SK-MEL-5 (cell line): ENCODE data around the gene GMPPA. TPM values are rescaled to one million over a fixed set of nuclear protein-coding genes. Genes with fewer than 3 reads are reported as not detected.

ENCODE experiments used
- DNase-seq: peaks from one replicate; pipeline ENCODE4 v3.0.0-alpha.2; 2016; ENCODE audit warnings: low read depth, low spot score
- in situ Hi-C: cut with HindIII; loops from 2 replicates; pipeline ENCODE4 v1.10.0; 2016; ENCODE audit warnings: low sequenced_read_pairs, high pct_unique_total_duplicates, low pct_unique_long_range_greater_than_20kb
- total RNA-seq: library from RNA; depleted of rRNA; stranded (reverse); fragments of >200 nt; shearing (Covaris generic); gene quantifications from 2 replicates; pipeline ENCODE4 v1.2.3, GENCODE V29; 2014

GMPPA gene
- total RNA-seq, 1 experiment from 2014 or later = 64.8 TPM

DNA sequence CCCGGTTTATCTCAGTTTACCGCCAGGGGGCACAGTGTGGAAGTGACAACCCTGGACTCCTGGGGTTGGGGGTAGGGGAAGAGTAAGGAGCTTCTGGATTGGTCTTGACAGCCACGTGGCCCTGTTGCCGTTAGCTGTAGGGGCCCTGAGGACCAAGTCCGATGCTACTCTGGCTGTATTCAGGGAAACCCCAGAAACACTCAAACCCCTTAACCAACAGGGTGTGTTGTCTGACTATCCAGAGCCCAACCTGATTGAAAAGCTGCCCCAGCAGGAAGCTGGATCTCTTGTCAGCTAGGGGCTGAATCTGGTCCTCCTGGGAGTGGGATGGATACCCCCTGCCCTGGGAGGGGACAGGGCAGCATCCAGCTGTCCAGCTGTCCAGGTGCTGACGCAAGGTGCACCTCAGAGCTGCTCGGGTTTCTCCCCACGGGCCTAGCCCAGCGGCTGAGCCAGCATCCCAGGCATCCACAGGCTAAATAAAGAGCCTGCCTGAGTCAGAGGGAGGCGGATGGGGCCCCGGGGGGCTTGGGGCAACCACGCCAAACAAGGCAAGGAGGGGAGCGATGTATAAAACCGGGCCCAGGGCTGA, 3.1 kb upstream of the GMPPA start:
- DNase-seq = peak; percentile 84

DNA sequence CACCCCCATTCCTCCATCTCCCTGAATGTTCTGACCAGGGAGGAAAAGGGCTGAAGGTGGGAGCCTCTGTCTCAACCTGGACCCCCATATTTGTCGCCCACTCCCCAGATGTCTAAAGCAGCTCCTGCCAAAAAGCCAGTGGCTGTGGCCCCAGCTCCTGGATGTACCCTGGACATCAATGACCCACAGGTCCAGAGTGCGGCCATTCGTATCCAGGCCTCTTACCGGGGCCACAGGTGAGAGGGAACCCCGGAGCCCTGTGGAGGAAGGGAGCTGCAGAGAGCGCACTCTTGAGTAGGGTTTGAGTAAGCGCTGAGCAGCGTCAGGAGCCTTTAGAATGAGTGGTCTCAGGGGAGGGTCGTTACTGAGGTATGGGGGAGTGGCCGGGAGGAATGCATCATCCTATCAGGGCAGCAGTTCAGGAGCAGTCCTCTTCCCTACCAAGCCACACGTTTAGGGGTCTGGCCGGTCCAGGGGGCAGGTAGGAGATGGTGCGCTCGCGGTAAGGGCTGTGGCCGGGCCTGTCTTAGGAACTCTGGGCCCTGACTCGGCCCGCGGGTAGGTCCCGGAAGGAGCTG, 2.4 kb upstream of the GMPPA start:
- no peak for DNase-seq
- in situ Hi-C loops = no loop called here

More for the DNA sequence above, 3.1 kb upstream of the GMPPA start:
- in situ Hi-C loops = no loop called here

DNA sequence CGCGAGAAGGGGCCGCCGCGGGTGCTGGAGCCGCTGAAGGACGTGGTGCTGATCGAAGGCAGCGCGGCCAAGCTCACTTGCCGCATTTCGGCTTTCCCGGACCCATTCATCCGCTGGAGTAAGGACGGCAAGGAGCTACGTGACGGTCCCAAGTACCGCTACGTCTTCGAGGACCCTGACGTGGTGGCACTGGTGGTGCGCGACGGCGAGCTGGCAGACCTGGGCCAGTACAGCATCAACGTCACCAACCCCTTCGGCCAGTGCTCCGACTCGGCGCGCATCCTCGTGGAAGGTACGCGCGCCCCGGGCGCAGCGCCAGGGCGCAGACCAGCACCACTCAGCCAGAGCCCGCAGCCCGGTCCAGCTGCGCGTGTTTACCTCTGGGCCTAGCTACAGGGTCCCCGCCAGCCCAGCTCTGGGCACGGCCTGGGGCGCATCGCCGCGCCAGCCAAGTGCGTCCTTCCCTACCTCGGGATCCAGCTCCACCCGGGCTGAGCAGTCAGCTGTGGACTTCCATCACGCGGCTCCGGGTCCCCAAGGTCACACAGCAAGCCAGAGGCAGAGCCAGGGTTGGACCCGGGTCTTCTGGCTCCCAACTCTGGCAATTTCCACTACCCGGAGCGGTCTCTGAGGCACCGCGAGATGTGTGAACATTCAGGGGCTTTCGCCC, 1.7 kb upstream of the GMPPA start:
- no peak for DNase-seq
- in situ Hi-C loops = no loop called here

DNA sequence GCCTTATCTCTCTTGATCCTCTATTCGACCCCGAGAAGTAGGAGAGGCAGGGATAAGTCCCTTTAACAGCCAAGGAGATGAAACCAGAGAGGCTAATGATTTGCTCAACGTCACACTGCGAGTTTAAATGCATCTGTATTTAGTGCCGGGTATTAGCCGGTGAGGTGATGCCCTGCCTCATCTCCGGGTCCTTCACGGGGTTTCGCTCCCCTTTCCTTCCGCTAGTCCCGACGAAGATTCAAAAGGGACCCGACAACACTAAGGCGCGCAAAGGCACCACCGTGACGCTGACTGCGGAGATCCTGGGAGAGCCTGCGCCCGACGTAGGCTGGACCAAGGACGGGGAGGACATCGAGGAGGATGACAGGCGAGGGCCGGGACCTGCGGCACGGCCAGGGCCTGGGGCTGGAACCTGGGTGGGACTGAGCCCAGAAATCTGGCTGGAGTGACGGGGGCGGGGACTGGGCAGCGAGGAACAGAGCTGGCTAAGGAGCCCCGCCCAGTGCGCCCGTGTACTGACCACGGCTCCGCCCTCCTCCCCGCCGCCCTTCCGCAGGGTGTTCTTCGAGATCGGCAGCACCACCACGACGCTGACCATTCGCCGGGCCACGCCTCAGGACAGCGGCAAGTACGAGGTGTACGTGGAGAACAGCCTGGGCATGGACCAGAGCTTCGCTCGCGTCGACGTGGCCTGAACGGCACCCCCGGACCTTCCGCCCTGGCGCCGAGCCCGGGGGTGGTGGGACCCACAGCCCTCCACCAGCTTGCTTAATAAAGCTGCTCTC, 1.0 kb upstream of the GMPPA start:
- in situ Hi-C loops = no loop called here

DNA sequence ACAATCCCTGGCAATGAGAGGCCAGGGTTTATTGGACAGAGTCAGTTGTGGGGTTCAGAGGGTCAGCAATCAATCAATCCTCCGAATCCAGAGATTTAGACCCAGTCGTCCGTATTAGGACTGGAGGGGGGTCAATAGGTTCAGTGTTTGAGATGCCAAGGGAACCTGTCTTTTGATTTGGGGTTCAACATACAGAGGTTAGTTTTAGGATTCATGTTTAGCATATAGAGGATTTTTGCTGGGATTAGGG, 292 bp downstream of the GMPPA start:
- in situ Hi-C loops = no loop called here
- DNase-seq = no peak

More for the DNA sequence above, 1.0 kb upstream of the GMPPA start:
- peak; percentile 78 for DNase-seq

DNA sequence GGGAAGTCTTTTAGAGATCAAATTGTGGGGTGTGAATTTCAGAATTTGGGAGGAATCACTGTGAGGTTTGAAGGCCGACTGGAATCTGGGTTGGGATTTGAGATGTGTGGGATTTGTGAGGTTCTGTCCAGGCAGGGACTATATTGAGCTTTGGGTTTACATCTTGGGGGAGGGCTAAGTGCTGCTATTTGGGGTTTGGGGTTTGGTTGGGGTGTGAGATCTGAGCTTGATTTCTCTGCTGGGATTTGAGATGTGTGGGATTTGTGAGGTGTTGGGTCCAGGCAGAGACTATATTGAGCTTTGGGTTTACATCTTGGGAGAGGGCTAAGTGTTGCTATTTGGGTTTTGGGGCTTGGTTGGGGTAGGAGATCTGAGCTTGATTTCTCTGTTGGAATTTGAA, 864 bp downstream of the GMPPA start:
- in situ Hi-C loops = no loop called here
- no peak for DNase-seq

DNA sequence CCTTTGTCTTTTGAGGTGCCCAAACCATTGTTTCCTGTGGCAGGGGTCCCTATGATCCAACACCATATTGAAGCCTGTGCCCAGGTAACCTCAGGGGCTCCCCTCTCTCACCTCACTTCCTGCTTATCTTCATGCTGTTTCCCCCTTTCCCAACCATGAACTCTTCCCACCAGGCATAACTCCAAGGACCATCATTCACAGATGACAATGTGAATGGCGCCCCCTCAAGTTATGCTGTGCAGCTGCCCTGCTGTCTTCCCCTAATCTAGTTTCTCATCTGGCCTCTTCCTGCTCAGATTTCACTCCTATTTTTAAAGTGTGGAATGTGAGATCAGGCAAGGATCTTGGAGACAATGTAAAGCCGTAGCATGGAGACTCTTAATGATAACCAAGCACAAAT, 1.4 kb downstream of the GMPPA start:
- in situ Hi-C loops = no loop called here
- DNase-seq = peak; percentile 22

DNA sequence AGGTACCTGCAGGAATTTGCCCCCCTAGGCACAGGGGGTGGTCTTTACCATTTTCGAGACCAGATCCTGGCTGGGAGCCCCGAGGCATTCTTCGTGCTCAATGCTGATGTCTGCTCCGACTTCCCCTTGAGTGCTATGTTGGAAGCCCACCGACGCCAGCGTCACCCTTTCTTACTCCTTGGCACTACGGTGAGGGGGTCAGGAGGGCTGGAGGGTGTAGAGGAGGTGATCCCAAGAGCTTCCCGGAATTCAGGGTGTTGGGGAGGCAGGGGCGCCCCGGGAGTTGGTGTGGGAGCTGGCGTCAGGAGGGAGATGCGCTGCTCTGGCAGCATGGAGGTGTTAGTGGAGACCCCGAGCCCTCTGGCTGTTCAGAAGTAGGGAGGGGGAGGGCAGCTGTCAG, 3.2 kb downstream of the GMPPA start:
- in situ Hi-C loops = no loop called here
- no peak for DNase-seq

DNA sequence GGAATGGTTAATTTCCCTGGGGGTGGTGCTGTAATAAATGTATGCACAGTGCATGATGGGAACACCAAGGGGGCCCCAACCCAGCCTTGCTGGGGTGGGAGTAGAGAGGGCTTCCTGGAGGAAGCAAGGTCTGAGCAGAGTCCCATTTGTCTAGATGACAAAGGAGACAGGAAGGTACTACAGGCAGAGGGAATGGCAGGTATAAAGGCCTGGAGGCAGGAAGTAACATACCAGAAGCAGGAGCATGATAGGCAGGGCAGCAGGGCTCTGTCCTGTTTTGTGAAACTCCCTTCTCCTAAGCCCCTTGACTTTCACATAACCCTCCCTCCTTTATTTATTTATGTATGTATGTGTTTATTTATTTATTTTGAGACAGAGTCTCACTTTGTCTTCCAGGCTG, 3.9 kb downstream of the GMPPA start:
- in situ Hi-C loops = no loop called here
- no peak for DNase-seq

DNA sequence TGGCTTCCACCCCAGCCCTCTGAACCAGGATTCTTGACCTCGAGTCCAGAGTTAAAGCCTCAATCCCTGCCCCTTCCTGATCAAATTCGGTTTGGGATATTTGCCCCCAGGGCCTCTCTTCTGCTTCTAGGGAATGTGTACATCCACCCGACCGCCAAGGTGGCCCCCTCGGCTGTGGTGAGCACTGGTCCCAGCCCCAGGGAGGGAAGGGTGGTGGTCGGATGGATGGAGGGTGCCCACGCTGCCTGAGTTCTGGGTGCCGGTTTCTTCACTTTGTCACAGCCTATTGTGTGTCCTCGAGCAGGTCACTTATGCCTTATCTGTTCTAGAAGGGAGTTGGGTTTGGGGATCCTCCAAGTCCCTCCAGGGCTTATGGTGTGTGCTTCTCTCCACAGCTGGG, 6.9 kb downstream of the GMPPA start:
- in situ Hi-C loops = no loop called here
- DNase-seq = no peak

DNA sequence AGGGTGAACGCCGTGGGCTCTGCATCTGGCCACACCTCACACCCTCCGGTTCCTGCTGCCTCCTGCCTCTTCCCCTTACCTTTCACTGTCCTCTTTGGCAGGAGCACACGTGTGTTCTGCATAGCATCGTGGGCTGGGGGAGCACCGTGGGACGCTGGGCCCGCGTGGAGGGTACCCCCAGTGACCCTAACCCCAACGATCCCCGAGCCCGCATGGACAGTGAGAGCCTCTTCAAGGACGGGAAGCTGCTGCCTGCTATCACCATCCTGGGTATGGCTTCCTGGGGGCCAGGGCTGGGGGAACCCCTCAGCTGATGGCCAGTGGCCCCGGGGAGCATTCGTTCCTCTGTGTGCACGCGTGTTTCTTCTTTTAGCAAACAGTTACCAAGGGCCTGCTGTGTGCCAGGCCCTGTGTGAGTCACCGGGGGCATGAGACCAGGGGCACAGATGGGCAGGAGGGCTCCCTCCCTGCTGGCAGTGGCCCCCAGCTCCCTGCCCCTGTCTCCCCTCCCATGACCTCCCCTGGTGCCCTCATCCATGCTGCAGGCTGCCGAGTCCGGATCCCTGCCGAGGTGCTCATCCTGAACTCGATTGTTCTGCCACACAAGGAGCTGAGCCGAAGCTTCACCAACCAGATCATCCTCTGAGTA, 7.6 kb downstream of the GMPPA start:
- no peak for DNase-seq
- in situ Hi-C loops = no loop called here

DNA sequence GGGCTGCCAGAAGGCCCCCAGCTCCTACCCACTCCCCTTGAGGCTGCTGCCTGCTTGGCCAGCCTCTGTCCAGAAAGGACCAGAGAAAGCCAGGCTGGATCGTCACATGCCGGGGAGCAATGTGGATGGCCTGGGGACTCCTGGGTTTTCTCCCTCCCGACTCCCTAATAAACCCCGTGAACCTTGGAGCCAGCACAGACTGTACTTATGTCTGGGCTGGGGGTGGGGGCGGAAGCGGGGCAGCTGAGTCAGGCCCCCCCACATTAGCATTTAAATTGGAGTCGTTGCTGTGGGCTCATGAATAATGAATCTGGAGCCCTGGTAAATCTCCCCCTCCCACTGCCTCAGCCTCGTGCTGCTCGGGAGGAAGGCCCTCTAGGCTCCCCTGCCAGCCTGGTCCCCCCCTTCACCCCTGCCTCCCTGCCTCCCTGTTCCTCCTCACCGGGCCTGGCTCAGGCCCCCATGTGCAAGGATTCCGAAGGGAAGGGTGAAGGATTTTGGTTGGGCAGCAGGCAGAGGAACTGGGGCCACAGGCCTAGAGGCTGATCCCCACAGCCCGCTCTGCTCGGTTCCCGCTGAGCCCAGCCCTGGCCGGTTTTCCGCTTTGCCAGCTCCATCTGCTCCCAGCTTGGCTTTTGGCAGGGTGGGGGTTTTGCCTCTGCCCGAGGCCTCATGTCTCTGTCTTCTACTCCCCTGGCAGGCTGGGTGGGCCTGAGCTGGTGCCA, 8.3 kb downstream of the GMPPA start:
- no peak for DNase-seq
- in situ Hi-C loops = no loop called here

DNA sequence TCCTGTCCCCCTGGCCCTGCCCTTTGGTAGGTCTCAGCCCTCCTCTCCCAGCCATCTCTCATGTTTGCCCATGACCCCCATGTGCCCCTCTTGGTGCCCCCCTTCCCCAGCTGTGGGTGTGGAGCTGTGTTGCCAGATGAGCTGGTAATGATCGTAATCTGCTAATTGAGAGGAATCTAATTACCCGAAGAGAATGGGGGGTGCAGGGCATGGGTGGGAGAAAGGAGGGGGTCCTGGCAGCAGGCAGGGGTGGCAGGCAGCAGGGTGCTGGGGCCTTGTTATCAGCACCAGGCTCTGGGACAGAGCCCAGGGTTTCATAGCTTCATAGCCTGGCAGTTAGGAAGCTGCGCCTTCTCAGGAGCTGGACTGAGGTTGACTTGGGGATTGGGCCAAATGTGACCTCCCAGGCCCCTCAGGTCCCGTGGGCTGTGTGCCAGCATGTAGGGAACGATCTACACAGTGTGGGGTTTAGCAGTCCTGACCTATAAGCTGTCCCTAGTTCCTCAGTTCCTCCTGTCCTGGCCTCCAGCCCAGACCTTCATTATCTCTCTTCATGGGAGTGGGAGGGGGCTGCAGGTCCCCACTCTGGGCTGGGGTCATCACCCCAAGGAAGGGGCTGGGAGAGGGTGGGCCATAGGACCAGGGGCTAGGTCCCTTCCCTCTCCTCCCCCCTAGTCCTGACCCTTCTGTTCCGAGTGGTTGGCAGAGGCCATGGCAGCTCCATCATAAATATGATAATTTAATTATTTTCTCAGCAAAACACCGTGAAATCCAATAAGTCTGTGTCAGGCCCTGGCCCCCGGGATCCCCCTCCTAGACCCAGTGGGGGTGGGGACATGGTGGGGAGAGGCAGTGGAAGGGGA, 9.1 kb downstream of the GMPPA start:
- in situ Hi-C loops = no loop called here
- no peak for DNase-seq

DNA sequence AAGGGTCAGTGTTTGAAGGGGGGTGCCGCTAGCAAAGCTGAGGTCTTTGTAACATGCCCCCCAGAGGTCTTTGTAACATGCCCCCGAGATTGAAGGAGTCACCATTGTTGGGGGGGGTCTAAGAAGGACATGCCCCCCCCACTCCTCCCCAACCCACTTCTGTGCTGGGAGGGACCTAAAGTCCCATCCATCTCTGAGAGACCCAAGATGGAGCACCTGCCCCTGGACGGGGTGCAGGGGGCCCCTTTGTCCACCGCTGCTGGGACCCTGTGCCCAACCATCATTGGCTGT, 9.7 kb downstream of the GMPPA start:
- in situ Hi-C loops = no loop called here
- no peak for DNase-seq

DNA sequence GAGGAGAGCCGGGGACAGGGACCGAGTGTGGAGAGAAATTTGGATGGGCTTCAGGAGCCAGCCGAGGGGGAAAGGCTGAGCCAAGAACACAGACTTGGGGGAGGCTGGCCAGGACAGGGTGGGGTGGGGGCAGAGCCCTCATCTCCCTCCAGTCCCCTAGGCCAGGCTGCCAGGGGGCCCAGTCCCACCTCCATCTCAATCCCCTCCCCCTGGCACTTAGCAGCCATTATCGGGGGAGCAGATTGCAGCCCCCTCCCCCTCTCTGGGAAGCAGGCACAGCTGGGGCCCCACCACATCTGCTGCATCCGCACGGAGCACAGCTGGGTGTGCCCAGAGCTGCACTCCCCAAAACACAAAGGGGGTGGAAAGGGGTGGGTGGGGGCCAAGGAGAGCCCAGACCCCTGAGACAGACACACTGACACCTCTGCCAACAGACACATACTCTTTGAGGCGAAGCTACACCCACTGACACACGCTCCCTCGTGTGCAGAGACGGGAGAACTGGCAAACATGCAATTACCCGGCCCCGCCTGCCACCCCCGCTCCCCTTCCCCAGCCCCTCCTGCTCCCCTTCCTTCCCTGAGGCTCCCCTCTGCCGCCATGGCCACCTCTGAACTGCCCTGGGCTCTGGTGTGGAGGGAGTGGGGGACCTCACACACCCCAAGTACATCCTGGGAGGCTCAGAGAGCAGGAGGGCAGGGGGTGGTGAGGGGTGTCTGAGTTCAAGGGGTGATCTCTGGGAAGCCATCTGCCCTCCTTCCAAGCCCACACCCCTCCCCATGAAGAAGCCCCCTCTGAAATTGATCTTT, 10.5 kb downstream of the GMPPA start:
- no peak for DNase-seq
- in situ Hi-C loops = no loop called here

DNA sequence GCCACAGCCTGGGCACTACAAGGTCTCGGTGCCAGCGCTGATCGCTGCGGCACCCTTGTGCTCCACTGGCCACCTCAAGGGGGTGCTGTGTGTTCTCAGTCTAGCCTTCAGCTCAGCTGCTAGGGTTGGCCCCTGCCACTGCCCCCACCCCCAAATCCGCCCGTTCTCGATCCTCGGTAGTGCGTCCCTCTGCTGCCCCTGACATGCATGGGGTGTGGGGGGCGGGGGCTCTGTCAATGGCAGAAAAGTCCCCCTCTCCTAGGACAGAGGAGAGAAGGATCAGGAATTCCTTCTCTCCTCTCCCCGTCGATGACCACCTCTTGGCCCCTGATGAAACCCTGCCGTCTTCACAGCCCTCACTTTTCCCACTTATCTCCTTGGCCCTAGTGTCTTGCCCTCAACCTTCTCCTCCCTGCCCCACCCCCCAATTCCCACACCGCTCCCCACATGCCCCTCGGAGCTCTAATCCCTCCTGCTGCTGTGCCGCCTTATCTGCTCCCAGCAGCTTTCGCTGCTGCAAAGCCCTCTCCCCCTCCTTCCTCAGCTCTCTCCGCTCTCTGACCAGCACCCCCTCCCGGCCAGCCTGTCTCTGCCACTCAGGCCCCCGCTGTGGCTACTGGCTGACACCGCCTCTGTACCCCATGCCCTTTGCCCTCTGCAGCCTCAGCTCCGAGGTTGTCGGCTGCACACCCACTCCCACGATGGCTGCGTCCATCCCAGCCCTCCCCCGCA, 11.3 kb downstream of the GMPPA start:
- in situ Hi-C loops = no loop called here
- DNase-seq = peak; percentile 63
